GM19397 (cell line): Measurements from ENCODE around the gene INTS14.

Source experiments
- ATAC-seq: cut with Tn5 transposase; IDR thresholded peaks from one replicate; pipeline ENCODE4 v1.9.1; 2021; ENCODE audit warnings: mild to moderate bottlenecking, moderate library complexity; ENCODE audit not compliant: unreplicated experiment

INTS14 gene

GRCh38 chr15:65610871-65611718 is at the start of gene INTS14:
INTS14 (minus strand) TSS chr15:65611131; CDS start chr15:65607380, 3,751 bp downstream.
- peak; percentile 95 for ATAC-seq

DNA sequence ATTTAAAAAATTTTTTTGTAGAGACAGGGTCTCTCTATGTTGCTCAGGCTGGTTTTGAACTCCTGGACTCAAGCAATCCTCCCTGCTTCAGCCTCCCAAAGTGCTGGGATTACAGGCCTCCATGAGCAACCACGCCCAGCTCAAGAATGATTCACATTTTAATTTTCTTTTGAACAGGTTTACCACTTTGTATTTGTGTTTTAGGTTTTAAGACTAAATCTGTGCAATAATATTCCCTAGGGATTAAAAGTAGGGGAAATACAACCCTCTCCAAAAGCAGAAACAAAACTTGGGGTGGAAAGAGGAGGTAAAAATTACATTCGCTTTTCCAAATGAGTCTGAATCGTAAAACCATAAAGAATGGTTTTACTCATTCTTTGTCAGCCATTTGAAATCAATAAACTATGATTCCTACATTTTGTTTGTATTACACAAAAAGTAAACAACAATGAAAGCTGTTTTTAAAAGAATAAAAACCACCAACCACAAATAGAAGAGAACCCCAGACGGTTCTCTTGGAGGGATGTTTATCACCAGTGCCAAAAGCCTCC is 48.6 kb upstream of the INTS14 start:
- ATAC-seq, result no peak

DNA sequence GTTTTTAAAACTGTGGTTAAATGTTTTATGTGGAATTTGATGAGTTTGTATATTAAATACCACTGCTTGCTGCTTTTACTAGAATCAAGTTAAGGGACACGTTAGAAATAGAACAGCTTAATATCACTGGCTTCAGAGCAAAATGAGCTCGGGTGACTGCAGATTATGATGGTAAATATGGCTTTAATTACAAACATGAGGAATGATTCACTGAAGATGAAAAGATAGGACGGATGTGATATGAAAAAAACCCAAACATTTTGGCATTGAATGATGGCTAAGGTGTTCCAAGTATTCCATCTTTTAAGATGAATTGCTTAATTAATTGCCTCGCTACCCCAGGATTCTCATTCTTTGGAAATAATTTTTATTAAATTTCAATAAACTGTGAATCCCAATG is 44.5 kb upstream of the INTS14 start:
- ATAC-seq, result no peak

GRCh38 chr15:65655026-65655425 is 44.1 kb upstream of the INTS14 start:
- no peak for ATAC-seq

DNA sequence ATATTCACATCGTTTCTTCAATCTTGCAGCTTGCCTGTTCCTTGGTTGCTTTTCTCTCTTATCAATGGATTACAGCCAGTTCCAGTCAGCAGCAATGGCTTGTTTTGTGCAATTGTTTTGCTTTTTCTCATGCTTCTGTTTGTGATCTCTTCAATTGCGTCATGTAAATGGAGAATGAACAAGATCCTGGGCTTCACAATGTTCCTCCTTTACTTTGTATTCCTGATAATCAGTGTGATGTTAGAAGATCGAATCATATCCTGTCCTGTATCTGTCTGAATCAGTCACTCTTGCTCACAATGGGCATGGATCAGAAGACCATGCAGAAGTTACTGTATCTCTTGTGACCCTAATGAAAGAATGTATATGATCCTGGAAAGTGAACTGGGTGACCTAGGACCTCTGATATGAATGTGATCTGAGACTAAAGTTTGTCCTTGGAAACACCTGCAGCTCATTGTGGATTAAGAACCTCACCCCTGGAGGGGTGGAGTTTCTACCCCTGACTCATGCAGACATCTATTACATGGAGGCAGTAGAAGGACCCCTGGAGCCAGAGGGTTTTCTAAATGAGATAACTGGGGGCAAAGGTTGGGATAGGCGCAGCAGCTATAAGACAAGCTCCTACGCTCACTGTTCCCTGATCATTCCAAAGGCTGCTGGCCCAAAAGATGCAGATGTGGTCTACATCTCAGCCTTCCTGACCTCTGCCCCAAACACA is 43.0 kb upstream of the INTS14 start:
- ATAC-seq, result no peak

- ATAC-seq, result no peak
Measured at GRCh38 chr15:65653341-65653740, 42.4 kb upstream of the INTS14 start.

DNA sequence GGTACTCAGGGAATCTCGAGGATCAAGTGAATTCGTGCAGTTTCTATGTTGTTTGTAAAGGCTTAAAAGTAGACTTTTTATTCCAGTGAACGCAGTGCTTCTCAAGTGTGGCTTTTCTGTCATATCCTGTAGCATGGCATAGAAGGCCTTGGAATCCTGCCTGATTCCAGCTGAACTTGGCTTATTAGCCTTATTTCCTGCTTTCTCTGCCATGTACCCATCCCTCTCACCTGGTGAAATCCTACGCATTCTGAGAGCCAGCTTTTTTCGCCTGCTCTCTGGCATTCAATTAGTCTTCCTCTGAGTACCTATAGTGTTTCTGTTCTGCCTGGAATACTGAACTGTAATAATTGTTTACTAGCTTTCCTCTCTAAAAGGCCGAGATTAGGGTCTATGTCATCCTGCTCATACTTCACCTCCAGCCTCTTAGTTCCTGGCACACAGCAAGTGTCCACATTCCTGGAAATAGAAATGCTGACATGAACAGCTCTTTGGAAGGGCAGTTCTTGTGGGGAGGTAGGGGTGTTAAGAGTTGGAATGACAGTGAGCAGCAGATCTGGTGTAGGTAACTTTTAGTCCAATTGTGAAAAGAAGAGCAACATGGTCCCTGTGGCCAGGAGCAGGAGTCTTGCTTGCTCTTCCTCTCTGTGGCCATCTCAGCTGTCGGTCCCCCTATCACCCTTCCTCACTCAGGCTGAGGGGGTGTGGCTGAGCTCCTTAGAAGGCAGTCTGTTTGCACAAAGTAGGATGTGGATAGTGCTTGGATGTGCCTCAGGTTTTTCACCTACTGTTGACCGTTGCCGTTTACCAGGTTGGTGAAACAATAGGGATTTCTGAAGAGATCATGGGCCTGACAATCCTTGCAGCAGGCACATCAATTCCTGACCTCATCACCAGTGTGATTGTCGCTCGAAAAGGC is 41.2 kb upstream of the INTS14 start:
- no peak for ATAC-seq

DNA sequence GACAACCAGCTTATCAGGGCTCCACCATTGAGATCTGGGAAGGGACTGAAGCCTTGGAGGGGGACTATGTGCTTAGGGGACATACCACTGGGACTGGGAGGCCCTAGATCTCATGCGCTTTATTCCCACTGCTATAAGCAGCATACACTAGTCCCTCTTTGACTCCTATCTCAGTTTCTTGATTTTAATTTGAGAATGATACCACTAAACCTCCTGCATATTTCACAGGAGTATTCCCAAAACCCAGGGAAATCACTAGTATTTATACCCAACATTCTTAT is 40.1 kb upstream of the INTS14 start:
- no peak for ATAC-seq

GRCh38 chr15:65650312-65651041 is 39.5 kb upstream of the INTS14 start:
- ATAC-seq, result no peak

GRCh38 chr15:65646486-65646885 is 35.6 kb upstream of the INTS14 start:
- no peak for ATAC-seq

- ATAC-seq, result no peak
Measured at GRCh38 chr15:65645392-65645791, 34.5 kb upstream of the INTS14 start.

DNA sequence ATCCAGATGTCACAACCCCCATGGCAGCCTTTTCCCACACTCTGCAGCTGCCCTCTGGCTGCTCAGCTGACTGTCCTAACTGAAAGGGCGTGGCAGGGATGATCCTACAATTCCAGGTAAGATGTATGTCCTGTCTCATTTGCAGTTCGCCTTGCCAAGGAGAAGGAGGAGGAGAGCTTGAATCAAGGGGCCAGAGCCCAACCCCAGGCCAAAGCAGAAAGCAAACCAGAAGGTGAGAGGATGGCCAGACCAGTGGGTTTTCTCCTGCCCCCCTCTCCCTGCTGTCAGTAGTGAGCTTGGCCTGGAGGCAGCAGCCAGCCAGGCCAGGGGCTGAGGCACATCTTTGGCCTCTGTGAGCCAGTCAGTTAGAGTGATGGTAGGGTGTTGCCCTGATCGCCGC is 33.4 kb upstream of the INTS14 start:
- no peak for ATAC-seq

GRCh38 chr15:65642594-65642993 is 31.7 kb upstream of the INTS14 start:
- no peak for ATAC-seq

DNA sequence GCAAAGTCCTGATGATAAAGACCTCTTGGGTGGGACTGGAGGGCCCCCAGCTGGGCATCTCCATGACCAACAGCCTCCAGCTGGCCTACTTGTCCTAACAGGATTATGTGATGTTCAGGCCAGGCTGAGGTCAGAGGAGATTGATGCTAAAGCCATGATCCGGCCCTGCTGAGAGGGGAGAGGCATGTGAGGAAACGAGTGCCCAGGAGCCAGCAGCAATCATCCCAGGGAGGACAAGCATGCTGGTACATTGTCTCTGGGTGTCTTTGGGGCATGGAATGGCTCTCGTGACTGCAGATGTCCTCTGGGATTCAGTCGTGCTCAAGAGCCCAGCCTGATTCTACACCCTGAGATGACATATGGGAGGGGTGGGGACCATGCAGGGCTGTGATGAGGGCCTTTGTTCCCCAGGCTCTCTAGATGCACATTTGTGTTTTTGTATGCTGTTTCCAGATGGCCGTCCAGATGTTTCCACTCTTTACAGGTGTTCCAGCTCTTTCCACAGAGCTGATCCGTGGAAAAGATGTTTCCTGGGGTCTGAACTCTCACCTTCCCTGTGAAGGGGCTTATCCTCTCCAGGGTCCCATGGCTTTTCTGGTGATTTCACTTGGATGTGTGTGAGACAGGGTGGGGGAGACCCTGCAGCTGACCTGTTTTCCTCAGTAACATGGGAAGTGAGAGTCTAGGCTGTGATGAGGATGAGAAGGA is 31.0 kb upstream of the INTS14 start:
- no peak for ATAC-seq

DNA sequence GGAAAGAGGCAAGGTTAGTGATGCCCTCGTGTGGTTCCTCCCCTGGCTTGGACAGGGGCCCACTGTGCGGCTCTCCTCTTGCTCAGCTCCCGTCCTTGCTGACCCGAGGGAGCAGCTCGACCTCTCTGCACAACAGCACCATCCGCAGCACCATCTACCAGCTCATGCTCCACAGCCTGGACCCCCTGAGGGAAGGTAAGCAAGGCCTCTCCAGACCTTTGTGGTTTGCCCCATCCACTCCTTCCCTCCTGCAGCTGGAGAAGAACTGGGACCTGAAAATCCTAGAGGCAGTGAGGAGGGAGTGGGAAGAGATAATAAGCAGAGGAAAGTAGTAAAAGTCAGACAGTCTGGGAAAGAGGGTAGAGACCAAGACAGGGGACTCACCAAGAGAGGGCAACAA is 28.6 kb upstream of the INTS14 start:
- ATAC-seq, result no peak

- no peak for ATAC-seq
Measured at GRCh38 chr15:65638681-65639089, 27.8 kb upstream of the INTS14 start.

DNA sequence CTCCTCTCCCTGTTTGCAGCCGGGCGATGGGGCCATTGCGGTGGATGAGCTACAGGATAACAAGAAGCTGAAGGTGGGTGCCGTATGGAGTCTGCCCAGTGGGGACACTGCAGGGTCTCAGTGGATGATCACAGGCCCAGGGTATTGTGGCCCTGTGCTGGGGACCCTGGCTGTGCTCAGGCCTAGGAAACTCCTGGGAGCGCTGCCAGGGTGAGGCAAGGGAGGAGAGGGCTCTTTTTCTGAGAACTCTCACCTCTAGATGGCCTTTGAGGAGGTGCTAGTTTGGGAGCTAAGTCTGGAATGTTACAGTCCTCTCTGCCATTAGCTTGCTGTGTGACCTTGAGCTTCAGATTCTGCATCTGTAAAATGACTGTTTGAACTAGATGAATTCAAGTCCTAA is 27.2 kb upstream of the INTS14 start:
- no peak for ATAC-seq

- no peak for ATAC-seq
Measured at GRCh38 chr15:65634356-65634755, 23.4 kb upstream of the INTS14 start.

- ATAC-seq, result no peak
Measured at GRCh38 chr15:65633752-65634151, 22.8 kb upstream of the INTS14 start.
